CD1c-positive myeloid dendritic cell (primary cell): Measurements from ENCODE around the gene PNPLA7.

Source experiments
- DNase-seq: peaks from one replicate; pipeline ENCODE4 v3.0.0-alpha.2; 2016; ENCODE audit errors: extremely low spot score

The PNPLA7 gene

DNA sequence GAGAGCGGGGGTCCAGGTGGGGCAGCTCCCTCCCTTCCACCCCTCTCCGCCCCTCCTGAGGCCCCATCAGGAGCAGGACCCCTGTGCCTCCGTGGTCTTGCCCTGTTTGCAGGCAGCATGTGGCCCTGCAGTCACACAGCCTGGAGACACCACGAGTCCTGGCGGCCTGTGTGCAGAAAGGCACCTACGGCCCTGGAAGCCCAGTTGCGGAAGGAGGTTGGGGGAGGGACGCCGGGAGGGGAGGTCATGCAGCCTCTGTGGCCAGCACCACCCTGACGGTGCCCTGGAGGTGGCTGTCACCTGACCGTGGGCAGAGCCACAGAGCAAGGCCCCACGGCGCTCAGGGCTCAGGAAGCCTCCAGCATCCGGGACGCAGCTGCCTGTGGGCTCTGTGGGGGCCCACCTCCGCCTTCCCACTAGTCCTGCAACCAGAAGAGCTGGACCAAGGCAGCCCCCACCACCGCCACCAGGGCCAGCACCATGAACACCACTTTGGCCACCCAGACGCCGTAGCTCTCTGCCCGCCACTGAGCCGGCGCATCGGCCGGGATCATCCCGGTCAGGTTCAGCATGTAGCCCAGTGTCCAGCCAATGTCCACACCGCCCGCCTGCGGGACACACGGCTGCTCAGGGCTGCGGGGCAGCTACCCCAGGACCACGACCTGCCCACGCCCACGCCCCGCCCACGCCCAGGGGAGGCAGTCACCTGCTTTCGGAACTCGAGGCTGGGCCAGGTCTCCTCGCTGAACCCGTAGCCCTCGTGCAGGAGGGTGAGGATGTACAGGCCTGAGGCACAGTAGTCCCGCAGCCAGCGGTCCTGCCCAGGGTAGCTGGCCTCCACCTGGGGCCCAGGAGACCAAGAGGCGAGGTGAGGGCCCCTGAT, 115.5 kb downstream of the PNPLA7 start:
- DNase-seq = peak; percentile 15

DNA sequence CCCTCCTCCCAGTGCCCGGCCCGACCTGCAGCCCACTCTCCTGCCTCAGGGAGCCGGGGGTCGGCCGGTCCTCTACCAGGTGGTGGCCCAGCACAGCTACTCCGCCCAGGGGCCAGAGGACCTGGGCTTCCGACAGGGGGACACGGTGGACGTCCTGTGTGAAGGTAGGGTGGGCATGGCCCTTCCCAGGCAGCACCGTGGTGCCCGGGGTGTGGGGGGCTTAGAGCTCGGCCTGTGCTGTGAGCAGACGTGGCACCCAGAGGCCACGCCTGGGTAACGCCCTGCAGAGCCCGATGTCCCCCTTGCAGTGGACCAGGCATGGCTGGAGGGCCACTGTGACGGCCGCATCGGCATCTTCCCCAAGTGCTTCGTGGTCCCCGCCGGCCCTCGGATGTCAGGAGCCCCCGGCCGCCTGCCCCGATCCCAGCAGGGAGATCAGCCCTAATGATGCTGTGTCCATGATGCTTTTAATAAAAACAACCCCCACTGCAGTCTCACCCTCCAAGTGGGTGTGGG, 116.2 kb downstream of the PNPLA7 start:
- DNase-seq = no peak

DNA sequence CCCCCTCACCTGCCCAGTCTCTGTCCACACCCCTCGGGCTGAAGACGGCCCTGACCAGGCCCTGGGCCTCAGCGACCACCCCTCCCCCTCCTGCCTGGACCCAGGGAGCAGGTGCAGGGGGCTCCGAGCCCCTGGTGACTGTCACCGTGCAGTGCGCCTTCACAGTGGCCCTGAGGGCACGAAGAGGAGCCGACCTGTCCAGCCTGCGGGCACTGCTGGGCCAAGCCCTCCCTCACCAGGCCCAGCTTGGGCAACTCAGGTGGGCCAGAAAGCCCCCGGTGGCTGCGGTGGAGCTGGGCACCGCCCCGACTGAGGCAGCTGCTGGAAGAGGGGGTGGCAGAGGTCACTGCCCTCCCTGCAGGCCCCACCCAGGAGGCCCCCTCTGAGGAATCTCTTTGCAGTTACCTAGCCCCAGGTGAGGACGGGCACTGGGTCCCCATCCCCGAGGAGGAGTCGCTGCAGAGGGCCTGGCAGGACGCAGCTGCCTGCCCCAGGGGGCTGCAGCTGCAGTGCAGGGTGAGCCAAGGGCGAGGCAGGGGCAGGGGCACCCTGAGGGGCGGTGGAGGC, 116.8 kb downstream of the PNPLA7 start:
- no peak for DNase-seq

DNA sequence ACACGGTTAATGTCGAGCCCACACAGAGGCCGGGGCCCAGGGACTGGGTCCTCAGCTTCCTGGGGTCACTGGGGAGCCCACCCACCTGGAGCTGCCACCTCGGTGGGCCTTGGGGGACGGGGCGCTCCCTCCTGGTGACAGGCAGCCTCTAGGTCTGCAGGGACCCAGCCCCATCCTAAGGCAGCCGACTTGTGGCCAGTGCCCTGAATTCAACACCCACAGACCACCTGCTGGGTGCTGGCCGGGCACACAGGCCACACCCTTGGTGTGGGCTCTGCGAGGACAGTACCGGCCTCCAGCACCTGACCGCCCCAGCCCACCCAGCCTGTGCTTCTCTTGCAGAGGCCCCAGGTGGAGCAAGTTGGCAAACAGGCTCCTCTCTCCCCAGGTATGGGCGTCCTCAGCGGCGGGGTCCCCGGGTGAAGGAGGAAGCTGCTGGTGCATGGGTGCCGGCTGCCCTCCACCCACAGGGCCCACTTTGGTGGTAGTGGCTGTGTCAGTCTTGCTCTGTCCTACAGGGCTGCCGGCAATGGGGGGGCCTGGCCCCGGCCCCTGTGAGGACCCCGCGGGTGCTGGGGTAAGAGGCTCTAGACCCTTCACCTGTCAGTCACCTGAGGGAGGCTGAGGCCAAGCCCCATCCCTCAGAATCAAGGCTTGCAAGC, 117.4 kb downstream of the PNPLA7 start:
- no peak for DNase-seq

DNA sequence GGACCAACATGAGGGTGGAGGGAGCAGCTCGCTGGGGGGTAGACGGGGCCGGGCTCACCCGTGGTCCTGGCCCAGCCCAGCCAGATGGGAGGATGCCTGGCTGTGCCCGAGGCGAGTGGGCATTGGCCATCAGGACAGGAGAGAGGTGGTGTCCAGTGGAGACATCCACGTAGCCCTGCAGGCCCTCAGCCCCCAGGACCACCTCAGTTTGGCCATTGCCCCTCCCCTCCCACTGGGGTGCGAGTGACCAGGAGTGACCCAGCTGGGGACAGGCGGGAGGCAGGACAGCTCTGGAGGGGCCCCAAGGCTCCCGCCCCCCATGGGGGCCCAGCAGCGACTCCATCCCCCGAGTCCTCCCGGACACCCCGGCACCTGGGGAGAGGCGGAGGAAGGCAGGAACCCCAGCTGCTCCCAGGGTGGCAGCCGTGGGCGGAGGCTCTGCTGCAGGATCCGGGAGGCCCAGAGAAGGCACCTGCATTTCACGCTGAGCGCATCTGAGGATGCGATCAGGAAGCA, 118.7 kb downstream of the PNPLA7 start:
- DNase-seq = no peak

DNA sequence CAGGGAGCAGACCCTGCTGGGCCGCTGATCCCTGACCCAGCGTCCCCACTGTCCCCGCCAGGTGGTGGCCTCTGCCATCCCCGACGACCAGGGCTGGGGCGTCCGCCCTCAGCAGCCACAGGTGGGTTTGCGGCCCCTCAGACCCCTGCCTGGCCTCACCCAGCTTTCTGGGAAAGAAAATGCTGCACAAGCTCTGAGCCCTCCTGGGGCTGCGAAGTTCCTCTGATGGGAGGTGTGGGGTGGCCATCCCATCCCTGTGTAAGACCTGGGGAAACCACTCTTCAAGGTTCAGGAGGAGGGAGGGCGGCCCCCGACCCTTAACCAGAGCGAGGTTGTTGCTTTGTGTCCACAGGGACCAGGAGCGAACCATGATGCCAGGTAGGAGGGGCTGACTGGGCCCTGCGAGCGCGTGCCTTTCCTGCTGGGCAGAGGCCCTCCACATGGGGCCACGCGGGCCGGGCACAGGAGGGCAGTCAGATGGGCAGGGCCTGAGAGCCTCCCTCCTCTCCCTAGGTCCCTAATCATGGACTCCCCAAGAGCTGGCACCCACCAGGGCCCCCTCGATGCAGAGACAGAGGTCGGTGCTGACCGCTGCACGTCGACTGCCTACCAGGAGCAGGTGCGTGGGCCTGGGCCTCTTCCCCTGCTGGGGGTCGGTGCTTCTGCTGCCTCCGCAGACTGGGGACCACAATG, 119.3 kb downstream of the PNPLA7 start:
- DNase-seq = no peak

DNA sequence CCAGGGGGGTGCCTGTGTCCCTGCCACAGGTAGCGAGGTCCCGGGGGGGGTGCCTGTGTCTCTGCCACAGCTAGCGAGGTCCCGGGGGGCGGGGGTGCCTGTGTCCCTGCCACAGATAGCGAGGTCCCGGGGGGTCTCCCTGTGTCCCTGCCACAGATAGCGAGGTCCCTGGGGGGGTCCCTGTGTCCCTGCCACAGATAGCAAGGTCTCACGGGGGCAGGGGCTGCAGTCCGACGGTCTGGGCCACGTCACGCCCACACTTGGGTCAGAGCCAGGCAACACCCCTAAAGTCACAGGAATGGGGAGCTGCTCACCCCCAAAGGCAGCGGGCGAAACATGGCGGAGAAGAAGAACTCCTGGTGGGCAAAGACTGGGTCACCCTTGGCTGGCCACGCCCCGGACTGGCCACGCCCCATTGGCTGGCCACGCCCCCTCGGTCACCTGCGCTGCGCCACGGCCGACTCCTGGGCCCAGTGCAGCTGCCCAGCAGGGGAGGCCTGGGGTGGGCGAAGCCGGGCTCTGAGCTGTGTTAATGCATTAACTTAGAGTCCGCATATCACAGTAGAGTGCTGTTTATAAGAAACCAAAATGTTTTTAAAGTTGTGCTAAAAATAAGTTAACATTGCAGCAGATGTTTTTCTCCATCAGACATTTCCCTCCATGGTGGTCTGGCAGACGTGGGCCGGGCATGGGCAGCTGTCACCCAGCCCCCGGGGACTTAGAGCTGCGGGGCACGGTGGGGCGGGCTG, 120.1 kb downstream of the PNPLA7 start:
- DNase-seq = no peak

DNA sequence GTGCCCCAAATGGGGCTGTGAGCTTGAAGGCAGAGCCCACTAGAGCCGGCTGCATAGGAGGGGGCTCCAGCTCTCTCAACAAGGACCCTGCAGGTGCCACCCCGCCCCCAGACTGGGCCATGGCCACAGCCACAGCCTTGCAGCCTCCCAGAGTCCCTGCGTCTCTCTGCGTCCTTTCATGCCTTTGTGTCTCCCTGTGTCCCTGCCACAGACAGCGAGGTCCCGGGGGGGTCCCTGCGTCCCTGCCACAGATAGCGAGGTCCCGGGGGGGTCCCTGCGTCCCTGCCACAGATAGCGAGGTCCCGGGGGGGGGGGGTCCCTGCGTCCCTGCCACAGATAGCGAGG, 120.7 kb downstream of the PNPLA7 start:
- no peak for DNase-seq

DNA sequence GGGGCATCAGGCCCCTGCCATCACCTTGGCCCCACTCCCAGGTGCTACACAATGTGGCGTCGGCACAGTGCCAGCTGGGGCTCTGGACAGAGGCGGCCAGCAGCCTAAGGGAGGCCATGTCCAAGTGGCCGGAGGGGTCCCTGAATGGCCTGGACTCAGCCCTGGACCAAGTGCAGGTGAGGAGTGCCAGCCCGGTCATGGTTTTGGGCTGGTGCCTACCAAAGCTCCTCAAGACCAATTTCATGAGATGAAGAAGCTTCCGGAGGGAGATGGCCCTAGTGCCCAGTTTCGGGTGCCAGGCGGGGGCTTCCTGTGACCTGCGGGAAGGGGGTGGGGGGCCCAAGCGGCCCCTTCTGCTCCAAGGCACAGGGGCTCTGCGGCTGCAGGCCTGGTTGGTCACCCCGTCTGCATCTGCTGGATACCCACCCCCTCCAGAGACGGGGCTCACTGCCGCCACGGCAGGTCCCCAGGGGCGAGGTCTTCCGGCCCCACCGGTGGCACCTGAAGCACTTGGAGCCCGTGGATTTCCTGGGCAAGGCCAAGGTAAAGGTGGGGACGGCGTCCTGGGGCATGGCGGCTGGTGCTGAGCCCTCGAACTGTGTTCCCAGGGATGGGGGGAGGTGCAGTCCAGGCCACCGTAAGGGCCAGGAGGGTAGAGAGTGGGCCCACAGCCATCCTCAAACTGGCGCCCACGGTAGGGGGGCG, 121.2 kb downstream of the PNPLA7 start:
- DNase-seq = no peak

DNA sequence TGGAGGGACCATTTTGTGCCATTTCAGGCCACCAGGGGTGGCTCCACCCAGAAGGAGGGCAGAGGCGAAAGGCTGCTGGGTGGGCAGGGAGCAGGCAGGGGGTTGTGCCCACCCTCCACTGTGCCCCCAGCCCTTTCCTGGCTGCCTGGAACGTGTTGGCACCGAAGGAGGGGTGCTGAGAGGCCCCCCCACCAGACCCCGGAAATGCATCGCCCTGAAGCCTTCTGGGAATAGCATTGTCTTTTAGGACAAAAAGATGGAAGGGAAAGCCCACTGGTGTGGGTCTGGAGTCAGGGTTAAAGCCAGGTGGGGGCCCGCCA, 121.9 kb downstream of the PNPLA7 start:
- no peak for DNase-seq

DNA sequence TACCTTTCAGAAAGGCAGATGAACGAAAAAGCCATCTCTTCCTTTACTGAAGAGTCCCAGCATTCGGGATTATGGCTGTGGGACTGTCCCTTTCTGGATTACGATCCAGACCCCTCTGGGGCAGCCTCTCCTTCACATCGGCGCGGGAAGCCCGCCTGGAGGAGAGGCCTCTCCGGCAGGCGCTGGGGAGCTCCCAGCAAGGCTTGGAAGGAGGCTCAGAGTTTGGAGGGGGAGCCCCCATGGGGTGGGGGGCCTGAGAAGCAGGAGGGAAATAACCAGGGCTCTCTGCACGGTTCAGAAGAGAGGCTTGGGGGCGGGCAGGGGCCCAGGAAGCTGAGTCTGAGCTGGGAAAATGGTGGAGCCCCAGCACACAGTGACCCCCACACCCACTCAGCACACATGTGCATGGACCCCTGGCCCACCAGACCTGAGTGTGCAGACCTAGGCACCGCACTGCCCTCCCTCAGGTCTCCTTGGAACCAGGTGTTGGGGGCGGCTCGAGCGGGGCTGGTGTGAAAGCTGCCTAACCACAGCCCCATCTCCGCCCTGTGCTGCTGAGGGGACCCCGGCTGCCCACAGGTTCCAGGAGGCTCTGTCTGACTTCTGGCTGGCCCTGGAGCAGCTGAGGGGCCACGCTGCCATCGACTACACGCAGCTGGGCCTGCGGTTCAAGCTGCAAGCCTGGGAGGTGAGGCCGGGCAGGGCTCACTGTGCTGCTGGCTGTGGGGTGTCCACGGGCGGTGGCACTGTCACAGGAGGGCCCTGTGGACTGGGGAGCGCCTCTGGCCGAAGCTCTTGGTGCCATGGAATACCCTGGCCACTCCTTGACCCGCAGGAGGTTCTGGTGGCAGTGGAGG, 122.5 kb downstream of the PNPLA7 start:
- no peak for DNase-seq

DNA sequence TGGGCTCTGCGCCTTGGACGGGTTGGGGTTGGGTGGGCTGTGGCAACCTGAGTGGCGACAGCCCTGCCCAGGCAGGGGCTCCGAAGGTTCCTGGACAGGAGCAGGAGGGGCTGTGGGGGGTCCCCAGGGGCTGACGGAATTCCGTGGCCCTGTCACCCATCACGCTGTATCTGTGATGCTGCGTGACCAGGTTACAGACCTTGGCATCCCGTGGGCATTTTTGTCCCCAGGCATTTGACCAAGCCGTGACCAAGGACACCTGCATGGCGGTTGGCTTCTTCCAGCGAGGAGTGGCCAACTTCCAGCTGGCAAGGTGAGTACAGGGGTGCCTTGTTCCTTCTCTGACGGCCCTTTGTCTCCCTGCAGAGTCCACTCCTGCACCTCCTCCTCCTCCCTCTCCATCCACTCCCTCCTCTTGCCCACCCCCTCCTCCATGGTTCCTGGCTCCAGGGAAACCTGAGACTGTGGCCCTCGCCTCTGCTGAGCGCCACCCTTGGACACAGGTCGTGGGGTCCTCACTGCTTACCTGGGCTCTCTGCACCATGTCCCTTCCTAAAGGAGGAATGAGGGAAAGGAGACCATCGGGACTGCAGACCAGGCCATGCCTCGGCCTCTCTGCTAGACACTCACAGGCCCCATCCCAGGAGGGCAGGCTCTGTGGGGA, 124.1 kb downstream of the PNPLA7 start:
- DNase-seq = no peak

DNA sequence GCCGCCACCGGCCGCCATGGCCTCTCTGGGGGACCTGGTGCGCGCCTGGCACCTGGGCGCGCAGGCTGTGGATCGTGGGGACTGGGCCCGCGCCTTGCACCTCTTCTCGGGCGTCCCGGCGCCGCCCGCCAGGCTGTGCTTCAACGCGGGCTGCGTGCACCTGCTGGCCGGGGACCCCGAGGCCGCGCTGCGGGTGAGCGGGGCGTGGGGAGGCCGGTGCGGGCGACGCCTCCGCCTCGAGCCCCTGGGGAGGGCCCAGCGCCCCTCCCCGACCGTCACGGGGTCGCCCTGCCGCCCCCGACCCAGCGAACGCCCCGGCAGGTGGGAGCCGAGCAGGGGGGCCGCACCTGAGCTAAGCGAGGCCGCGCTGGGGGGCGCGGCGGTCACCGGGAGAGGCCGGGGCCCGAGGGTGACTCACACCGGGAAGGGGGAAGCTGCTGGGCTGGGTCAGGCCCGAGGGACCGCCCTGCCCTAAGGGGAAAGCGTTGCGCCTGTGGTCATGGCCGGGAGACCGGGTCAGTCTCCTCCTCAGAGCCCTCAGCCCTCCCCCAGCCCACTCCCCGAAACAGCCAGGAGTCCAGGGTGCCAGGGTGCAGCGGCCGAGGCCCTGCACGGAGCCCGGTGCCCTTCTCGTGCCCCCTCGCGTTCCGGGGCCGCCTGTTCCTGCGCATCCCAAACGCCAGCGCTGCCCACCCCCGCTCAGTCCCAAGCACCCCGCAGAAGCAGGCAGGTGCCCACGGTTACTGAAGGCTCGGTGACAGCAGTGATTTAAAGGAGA, 126.5 kb downstream of the PNPLA7 start:
- DNase-seq = peak; percentile 61

DNA sequence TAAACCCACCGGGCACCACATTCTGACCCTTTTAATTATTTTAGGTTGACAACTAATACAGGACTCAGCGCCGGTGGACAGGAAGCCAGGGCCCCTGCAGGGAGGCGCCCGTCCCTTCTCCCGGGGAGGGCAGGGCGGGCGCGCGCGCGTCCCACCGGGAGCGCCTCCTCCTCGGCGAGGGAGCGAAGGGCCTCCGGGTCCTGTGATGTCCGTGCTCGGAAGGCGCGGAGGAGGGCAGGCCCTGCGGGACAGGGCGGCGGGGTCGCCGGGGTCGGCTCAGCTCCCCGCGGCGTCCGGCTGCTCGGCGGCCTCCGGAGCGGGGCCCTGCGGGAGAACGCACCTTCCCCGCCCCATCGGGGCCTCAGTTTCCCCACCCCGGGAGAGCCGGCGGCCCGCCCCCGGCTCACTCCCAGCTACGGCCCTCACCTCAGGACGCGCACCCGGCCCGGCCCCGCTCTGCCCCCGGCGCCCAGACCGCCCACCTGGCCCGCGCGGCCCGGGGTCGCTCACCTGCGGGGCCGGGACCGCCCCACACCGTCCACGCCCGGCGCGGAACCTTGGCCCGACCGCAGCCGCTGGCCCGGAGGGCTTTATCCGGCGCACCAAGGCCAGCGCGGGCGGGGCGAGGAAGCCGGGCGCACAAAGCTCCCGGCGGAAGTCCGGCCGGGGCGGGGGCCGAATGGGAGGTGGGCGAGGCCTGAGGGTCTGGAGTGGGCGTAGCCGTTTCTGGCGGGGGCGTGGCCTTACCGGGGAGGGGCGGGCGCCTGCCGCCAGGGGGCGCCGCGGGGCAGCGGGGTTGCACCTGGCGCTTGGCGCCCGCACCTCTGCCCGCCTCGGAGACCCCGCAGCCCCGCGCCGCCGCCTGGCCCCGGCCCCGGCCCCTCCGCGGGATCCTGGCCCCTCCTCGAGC, 127.3 kb downstream of the PNPLA7 start, which contains the start of the genes EXD3 and NOXA1:
Gene EXD3, minus strand, starts transcription at position 559 of the 910 bp plus-strand sequence. CDS start 27,805 bp downstream, outside the sequence.
Gene NOXA1, plus strand, starts transcription at position 790 of the 910 bp plus-strand sequence. CDS start 137 bp downstream, outside the sequence.
- peak; percentile 97 for DNase-seq

DNA sequence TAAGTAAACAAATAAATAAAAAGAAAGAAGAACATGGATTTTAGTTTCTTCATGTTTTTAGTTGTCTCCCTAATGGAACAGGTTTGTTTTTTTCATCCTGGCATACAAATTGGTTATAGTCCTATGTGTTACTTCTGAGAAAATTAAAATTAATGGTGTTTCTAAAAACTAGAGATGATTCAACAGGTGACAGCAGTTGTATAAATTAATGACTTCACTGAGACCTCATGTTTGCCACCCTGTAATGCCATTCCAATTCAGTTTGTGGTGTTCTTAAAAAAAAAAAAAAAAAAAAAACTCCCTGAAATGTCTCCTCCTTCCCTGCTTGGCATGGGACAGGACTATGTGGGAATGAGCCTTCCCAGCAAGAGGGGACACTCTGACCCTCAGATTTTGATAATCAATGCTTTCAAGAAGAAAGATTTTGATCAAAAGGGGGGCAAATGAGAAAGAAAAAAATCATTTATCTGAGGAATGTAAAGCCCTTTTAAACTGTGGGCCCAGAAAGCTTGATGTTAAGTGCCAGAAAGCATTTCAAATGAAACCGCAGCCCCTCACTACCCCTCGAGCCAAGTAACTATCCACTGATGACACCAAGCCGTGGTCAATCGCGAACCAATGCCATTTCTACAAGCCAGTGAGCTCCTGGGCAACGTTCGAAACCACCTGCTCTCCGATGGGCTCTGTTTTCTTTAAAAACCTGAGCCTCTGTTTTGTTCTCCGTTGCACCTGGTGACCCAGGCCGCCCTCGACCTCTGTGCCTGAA, 128.2 kb downstream of the PNPLA7 start:
- DNase-seq = no peak
